SK-MEL-5 (cell line): ENCODE data around the gene ABCC2. TPM values are rescaled to one million over a fixed set of nuclear protein-coding genes. Genes with fewer than 3 reads are reported as not detected.
A peak's percentile ranks its signal among the peaks of the same experiment; 100 is the strongest.
"Not testable (repeated sequence)": the region's sequence is repeated elsewhere in the genome, so short reads cannot be mapped to it uniquely, and the experiment has no call there.

Experiments used
- DNase-seq: peaks from one replicate; pipeline ENCODE4 v3.0.0-alpha.2; 2016; ENCODE audit warnings: low read depth, low spot score
- in situ Hi-C: cut with HindIII; loops from 2 replicates; pipeline ENCODE4 v1.10.0; 2016; ENCODE audit warnings: low sequenced_read_pairs, high pct_unique_total_duplicates, low pct_unique_long_range_greater_than_20kb
- total RNA-seq: library from RNA; depleted of rRNA; stranded (reverse); fragments of >200 nt; shearing (Covaris generic); gene quantifications from 2 replicates; pipeline ENCODE4 v1.2.3, GENCODE V29; 2014

ABCC2 gene
- total RNA-seq, 1 experiment from 2014 or later, result 99.4 TPM

DNA sequence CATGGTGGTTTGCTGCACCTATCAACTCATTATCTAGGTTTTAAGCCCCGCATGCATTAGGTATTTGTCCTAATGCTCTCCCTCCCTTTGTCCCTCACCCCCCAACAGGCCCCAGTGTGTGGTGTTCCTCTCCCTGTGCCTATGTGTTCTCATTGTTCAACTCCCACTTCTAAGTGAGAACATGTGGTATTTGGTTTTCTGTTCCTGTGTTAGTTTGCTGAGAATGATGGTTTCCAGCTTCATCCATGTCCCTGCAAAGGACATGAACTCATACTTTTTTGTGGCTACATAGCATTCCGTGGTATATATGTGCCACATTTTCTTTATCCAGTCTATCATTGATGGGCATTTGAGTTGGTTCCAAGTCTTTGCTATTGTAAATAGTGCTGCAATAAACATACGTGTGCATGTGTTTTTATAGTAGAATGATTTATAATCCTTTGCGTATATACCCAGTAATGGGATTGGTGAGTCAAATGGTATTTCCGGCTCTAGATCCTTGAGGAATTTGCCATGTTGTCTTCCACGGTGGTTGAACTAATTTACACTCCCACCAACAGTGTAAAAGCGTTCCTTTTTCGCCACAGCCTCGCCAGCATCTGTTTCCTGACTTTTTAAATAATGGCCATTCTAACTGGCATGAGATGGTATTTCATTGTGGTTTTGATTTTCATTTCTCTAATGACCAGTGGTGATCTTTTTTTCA lies 81.2 kb downstream of the ABCC2 start:
- peak; percentile 35 for DNase-seq
- in situ Hi-C loops, result not testable (repeated sequence)

DNA sequence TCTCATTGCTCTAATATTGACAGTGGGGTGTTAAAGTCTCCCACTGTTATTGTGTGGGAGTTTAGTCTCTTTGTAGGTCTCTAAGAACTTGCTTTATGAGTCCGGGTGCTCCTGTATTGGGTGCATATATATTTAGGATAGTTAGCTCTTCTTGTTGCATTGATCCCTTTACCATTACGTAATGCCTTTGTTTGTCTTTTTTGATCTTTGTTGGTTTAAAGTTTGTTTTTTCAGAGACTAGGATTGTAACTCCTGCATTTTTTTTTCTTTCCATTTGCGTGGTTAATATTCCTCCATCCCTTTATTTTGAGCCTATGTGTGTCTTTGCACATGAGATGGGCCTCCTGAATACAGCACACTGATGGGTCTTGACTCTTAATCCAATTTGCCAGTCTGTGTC lies 84.8 kb downstream of the ABCC2 start:
- DNase-seq, in situ Hi-C loops: not testable (repeated sequence)

DNA sequence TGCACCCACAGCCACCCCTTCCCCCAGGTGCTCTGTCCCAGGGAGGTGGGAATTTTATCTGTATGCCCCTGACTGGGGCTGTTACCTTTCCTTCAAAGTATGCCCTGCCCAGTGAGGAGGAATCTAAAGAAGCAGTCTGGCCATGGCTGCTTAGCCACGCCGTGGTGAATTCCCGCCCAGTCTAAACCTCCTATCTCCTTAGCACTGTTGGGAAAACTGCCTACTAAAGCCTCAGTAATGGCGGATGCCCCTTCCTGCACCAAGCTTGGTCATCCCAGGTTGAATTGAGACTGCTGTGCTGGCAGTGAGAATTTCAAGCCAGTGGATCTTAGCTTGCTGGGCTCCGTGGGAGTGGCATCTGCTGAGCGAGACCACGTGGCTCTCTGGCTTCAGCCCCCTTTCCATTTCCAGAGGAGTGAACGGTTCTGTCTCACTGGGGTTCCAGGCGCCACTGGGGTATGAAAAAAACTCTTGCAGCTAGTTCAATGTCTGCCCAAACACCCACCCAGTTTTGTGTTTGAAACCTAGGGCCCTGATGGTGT lies 87.2 kb downstream of the ABCC2 start:
- DNase-seq, result no peak
- in situ Hi-C loops, result no loop called here

DNA sequence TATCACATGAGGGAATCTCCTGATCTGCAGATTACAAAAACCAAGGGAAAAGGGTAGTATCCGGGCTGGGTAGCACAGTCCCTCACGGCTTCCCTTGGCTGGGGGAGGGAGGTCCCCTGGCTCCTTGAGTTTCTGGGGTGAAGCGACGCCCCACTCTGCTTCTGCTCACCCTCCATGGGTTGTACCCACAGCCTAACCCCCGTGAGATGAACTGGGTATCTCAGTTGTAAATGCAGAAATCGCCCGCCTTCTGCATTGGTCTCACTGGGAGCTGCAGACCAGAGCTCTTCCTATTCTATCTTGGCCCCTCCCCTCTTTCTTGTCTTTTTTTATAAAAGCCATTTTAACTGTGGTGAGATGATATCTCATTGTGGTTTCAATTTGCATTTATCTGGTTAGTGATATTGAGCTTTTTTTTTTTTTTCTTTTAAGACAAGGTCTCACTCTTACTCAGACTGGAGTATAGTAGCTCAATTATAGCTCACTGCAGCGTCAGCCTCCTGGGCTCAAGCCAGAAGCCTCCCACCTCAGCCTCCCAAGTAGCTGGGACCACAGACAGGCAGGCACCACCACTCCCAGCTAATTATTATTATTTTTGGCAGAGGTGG lies 87.8 kb downstream of the ABCC2 start:
- in situ Hi-C loops, result no loop called here
- no peak for DNase-seq

- in situ Hi-C loops, result no loop called here
- DNase-seq, result no peak
Measured at GRCh38 chr10:99872367-99873162, 90.1 kb downstream of the ABCC2 start.

- in situ Hi-C loops, result no loop called here
Measured at GRCh38 chr10:99873846-99874245, 91.4 kb downstream of the ABCC2 start.

GRCh38 chr10:99874341-99875085 lies 92.1 kb downstream of the ABCC2 start:
- in situ Hi-C loops, result no loop called here
- DNase-seq, result no peak

More at GRCh38 chr10:99873846-99874245, 91.4 kb downstream of the ABCC2 start:
- DNase-seq, result no peak

DNA sequence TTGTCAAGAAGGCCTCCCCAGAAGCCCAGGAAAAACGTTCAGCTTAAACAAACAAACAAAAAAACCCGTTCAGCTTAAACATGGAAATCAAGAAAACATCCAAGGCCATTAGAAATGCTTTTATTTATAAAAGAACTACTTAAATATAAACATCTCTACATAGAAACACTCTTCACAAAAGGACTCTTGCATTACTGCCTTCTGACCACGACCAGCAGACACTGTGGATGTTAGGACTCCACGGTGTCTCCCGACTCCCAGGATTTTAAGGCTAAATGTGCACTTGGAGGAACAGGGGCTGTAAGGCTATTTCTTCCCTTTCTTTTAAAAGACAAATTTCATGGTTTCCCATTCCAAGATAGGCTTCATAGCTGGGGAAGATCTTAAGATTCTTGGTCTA lies 93.0 kb downstream of the ABCC2 start:
- DNase-seq, result no peak
- in situ Hi-C loops, result no loop called here

- in situ Hi-C loops, result no loop called here
Measured at GRCh38 chr10:99880080-99880835, 97.8 kb downstream of the ABCC2 start.

DNA sequence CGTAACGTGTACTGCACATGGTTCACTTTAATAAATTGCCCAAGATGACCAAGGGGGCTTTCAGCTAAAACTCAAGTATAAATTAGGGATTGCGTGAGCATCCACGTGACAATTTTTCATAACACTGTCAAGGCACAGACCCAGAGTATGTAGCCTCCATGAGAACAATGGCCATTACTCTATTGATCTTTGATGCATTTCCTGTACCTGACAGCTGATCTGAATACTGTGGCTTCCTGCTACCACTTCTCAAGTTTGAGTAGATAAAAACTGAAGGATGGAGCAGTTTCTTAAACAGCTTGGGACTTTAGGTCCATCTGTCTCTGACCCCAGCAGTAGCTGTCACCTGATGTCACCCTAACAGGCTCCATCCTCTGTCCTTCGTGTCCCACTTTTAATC lies 98.9 kb downstream of the ABCC2 start:
- no peak for DNase-seq
- in situ Hi-C loops, result no loop called here

More at GRCh38 chr10:99880080-99880835, 97.8 kb downstream of the ABCC2 start:
- no peak for DNase-seq

DNA sequence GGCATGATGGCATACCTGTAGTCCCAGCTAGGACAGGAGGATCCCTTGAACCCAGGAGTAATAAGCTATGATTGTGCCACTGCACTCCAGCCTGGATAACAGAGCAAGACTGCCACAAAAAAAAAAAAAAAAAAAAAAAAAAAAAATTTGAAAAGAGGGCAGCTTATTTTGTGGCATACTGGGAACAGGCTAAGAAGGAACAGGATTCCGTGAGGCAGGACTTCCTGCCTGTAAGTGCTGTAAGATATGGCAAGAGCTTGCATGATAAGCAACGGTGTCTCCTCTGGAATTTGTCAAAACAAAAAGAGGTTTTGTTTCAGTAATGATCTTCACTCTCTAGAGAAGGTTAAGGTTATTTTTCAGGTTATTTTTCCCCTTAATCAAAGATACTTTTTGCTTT lies 101.1 kb downstream of the ABCC2 start:
- in situ Hi-C loops, result no loop called here
- DNase-seq, result no peak

GRCh38 chr10:99888622-99889021 lies 106.2 kb downstream of the ABCC2 start:
- DNase-seq, result no peak
- in situ Hi-C loops, result no loop called here

DNA sequence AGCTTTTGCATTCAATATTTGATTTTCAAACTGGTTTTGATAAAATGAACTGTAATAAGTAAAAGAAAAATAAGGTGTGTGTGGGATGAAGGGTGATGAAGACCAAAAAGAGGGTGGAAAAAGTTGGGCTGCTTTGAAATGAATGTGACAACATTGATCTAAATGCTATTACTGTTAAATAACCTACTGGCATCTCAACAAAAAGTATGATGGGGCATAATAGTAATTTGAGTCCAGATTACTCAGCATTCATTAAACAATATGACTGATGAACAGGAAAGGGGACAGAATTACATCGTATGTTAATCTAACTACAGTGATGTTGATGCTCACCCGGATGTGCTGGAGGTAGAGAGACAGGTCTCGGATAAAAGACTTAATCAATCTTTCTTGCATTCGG lies 112.2 kb downstream of the ABCC2 start:
- no peak for DNase-seq
- in situ Hi-C loops, result no loop called here

GRCh38 chr10:99895066-99895465 lies 112.6 kb downstream of the ABCC2 start:
- DNase-seq, in situ Hi-C loops: not testable (repeated sequence)

DNA sequence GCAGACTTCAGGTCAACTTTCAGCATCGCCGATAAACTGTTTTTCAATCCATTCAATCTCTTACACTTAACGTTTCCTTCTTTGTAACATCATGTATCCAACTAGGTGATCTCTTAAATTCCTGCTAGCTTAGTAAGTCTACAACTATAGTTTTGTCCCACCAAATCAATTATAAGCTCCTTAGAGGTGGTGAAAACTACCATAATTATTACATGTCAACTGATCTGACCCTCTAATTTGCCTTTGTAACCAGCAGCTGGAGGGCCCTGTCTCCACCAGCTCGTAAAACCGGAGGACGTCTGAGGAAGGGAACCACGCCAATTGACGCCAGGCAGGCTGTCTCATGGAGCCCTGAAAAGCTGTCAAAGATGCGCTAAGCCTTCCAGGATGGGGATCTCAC lies 113.4 kb downstream of the ABCC2 start:
- in situ Hi-C loops, result no loop called here
- no peak for DNase-seq
